GM19043 (cell line): ENCODE measurements around the gene IPO9.
A peak's percentile ranks its signal among the peaks of the same experiment; 100 is the strongest.

Experiments used
- ATAC-seq: cut with Tn5 transposase; IDR thresholded peaks from one replicate; pipeline ENCODE4 v1.9.1; 2021; ENCODE audit warnings: low read depth; ENCODE audit not compliant: unreplicated experiment

The IPO9 gene

GRCh38 chr1:201828820-201829774 lies at the start of gene IPO9:
Gene IPO9, plus strand, starts transcription at chr1:201829157. Its CDS starts 53 bp downstream, at chr1:201829210.
- peak; percentile 78 for ATAC-seq

DNA sequence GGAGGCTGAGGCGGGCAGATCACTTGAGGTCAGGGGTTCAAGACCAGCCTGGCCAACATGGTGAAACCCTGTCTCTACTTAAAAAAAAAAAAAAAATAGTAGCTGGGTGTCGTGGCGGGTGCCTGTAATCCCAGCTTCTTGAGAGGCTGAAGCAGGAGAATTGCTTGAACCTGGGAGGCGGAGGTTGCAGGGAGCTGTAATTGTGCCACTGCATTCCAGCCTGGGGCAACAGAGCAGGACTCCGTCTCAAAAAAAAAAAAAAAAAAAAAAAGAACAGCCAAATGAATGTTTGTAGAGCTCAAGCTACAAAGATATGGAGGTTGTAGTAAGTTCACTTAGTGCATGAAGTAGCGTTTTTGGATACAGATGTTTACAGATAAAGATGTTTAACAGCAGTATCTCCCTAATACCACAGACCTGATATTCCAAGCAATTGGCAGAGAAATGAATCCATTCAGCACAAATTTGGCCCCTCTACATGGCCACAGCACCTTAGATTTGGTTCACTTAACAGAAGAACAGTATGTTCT lies 49.5 kb upstream of the IPO9 start:
- no peak for ATAC-seq

GRCh38 chr1:201780952-201781351 lies 48.0 kb upstream of the IPO9 start:
- no peak for ATAC-seq

GRCh38 chr1:201781437-201781836 lies 47.5 kb upstream of the IPO9 start:
- no peak for ATAC-seq

DNA sequence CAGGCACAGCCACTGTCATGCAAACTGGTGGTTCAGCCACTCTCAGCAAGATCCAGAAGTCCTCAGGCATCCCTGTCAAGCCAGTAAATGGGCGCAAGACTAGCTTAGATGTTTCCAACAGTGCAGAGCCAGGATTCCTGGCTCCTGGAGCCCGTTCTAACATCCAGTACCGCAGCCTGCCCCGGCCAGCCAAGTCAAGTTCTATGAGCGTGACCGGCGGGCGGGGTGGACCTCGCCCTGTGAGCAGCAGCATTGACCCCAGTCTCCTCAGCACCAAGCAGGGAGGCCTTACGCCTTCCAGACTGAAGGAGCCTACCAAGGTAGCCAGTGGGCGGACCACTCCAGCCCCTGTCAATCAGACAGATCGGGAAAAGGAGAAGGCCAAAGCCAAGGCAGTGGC lies 46.6 kb upstream of the IPO9 start:
- no peak for ATAC-seq

DNA sequence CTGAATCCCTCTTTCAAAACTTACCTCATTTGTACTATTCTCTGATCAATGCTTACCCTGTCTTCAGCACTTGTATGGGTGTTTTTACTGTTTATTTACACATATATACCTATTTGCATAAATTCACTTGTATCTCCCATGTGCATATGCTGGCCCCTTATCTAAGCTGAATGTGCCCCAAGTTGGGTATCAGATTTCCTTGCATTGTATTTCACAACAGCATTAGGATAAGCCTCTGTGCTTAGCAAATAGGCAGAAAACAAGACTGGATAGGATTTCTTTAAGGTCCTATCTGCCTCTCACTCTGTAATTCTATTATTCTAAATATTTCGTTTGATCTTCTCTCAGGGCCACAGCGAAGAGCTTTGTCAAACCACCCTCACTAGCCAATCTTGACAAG lies 45.9 kb upstream of the IPO9 start:
- no peak for ATAC-seq

- ATAC-seq: no peak
These were observed 45.4 kb upstream of the IPO9 start for GRCh38 chr1:201783572-201783971.

- no peak for ATAC-seq
These were observed 43.7 kb upstream of the IPO9 start for GRCh38 chr1:201785291-201785690.

DNA sequence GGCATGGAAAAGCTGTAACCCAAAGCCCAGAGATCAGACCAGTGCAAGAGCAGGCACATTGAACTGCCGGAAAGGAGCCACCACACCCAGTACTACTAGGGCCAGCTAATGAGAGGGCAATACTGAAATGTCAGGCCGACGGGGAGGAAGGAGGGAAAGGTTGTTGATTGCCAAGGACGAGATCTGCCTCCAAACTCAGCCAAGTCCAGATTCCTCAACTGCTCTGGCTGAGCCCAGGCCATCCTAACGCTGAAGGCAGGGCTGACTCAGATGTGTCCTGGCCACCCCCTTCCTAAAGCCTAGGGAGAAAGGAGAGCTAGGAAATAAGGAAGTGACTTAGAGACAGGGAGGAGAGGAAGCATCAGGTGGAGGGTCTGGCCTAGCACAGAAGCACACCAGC lies 42.1 kb upstream of the IPO9 start:
- ATAC-seq: no peak

GRCh38 chr1:201788296-201788695 lies 40.7 kb upstream of the IPO9 start:
- ATAC-seq: no peak

DNA sequence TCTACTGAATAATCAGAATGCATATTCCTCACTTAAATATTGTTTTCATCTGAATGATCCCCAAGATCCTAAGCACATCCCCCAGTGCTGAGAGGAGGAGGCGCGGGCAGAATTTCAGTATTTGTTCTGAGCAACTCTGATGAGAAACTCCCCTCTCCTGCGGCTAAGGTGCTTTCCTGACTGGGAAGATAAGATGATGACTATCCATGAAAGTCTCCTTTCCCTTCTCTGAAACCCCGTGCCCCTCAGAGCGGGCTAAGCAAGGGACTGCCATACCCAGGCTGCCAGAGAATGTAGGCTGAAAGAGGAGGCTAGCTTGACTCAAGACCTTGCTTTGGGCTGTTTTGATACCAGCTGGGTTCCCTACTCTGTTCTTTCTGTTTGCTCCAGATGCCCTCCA lies 39.7 kb upstream of the IPO9 start:
- ATAC-seq: no peak

GRCh38 chr1:201790261-201790660 lies 38.7 kb upstream of the IPO9 start:
- ATAC-seq: no peak

- ATAC-seq: no peak
These were observed 37.7 kb upstream of the IPO9 start for GRCh38 chr1:201791051-201791778.

GRCh38 chr1:201791779-201792173 lies 37.2 kb upstream of the IPO9 start:
- no peak for ATAC-seq

DNA sequence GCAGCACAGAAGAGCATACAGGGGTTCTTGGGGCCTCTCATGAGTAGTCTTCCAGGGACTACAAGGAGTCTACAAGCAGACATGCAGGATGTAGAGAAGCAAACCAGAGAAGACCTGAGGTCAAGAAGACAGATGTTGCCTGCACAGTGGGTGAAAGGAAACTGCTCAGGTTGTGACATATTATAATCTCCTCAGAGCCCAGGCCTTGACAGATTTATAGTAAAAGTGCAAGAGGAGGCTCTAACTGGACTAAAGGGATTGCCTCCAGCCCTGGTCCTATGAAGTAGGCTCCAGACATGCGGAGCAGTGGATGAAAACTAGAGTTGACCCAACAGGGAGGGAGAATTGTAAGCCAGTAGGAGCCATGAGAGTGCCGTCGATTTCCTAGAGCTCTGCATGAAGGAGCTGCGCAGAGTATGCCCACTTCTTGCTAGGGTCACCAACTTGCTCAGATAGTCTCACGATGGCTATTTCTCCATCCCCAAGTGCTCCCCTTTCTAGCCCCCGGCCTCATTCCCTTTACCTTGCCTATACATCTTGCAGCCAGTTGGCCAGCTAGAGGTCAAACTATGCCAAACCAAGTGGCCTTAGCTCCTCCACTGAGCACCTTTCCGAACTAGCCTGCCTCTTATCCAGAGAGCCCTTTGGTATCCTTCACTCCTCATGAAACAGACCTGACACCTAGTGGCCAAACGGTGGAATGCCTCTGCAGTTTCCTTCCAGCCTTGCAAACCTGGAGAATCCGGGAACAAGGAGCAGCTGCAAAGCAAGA lies 36.2 kb upstream of the IPO9 start:
- no peak for ATAC-seq

- ATAC-seq: no peak
These were observed 35.5 kb upstream of the IPO9 start for GRCh38 chr1:201793306-201793925.

GRCh38 chr1:201795066-201795465 lies 33.9 kb upstream of the IPO9 start:
- no peak for ATAC-seq

DNA sequence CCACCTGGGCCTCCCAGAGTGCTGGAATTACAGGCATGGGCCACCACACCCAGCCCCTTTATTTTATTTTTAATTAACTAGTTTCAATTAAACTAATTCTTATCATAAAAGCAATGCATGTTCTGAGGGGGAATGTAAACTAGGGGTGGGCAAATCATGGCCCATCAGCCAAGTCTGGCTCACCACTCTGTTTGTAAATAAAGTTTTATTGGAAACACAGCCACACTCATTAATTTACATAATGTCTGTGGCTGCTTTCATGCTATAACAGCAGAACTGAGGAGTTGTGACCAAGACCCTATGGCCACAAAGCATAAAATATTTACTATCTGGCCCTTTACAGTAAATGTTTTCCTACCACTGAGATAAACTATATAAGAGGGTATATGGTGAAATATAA lies 28.7 kb upstream of the IPO9 start:
- ATAC-seq: no peak

- no peak for ATAC-seq
These were observed 22.2 kb upstream of the IPO9 start for GRCh38 chr1:201806801-201807200.

GRCh38 chr1:201807958-201808632 lies 20.9 kb upstream of the IPO9 start:
- no peak for ATAC-seq
